ENCODE measurements around the gene MTHFSD. TPM values are rescaled to one million over a fixed set of nuclear protein-coding genes. Genes with fewer than 3 reads are reported as not detected.

The MTHFSD gene
- total and polyA plus RNA-seq, 2 of the 8 experiments (the other 6 are each of a cell fraction or from before 2014, with no cell fraction given): 7.1 to 9.8 TPM

DNA sequence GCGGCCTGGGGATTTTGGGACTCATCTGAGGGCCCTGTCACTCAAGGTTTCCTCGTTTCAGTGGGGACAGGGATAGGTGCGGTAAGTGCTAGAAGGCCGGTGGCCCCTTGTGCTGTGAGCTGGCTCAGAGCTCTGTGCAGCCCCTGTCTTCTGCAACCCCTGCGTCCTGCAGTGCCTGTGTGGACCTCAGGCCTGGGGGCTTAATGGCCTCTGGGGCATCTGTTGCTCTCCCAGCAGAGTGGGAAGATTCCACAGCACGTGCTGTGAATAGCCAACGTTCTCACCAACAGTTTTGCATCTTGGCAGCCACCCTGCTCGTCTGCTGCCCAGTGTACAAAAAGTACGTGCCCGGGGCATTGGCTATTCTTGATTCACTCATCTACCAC is 16.5 kb upstream of the MTHFSD start:
- peaks cover 8% of the 10 kb centered on the region; the same call in 1 of the 2 replicates for H3K23me2 ChIP-seq (ENCODE audit: low read depth, low read length)
- WGBS, 2 experiments (ENCODE audit: extremely low coverage in 1 of 2, insufficient coverage in 1 of 2, insufficient read length in 1 of 2, insufficient replicate concordance in 2 of 2, low coverage in 1 of 2, low lambda C conversion rate in 2 of 2, missing lambda C conversion rate in 1 of 2): 9% methylated on average over 10 of the region's 10 CpGs; no CpG with 5 or more reads in 1 of the 2 experiments
- H2BK20ac ChIP-seq (ENCODE audit: low read length): peak overlapping the region; percentile 89; the same call in 1 of the 2 replicates
- H4K20me1 ChIP-seq (replicated peaks in 1 of 2; ENCODE audit: control insufficient read depth in 1 of 2, insufficient read depth in 2 of 2, low read length in 2 of 2): peaks cover 17 to 21% of the 10 kb centered on the region in 2 experiments
- H3K9me3 ChIP-seq (ENCODE audit: insufficient read depth in 2 of 2, low read depth in 1 of 2, low read length in 1 of 2): no peaks in the 10 kb centered on the region; a peak in 1 of 4 replicates
- ChIA-PET CTCF (ENCODE audit: partially characterized antibody) (interaction anchor here (0.6 to 1.6 kb wide), 5 partner anchors 8 to 492 kb away, joined by 3 to 5 read pairs (median 3); no protein-coding TSS in a partner anchor), POLR2A (ENCODE audit: partially characterized antibody) (interaction anchor here (1.1 kb wide), 1 partner anchor 16 kb away, joined by 3 read pairs; the partner anchor contains the start of gene MTHFSD)
- H4K8ac ChIP-seq (ENCODE audit: extremely low read depth, insufficient read depth, low read length): no peak overlapping the region
- peaks cover 11 to 46% (median 22%) of the 10 kb centered on the region in 4 experiments for H3K4me1 ChIP-seq (replicated peaks in 1 of 4; ENCODE audit: control insufficient read depth in 3 of 4, insufficient read depth in 4 of 4, low read length in 3 of 4)
- H3K4me3 ChIP-seq (ENCODE audit: extremely low read depth in 1 of 4, insufficient read depth in 2 of 4, low read depth in 3 of 4, low read length in 4 of 4): no peak overlapping the region
- H2BK120ac ChIP-seq (replicated peaks; ENCODE audit: low read depth, low read length): no peak overlapping the region
- no peak overlapping the region for H3K18ac ChIP-seq (ENCODE audit: extremely low read depth, low read length)
- H2BK15ac ChIP-seq (ENCODE audit: low read length): peak overlapping the region; percentile 97; the same call in 1 of the 2 replicates
- peaks cover 0 to 8% (median 0%) of the 10 kb centered on the region in 4 experiments; a peak in 1 of 8 replicates for H3K36me3 ChIP-seq (ENCODE audit: control insufficient read depth in 2 of 4, insufficient read depth in 4 of 4, low read length in 3 of 4)
- H3K56ac ChIP-seq (replicated peaks; ENCODE audit: insufficient read length, low read depth, low read length): no peak overlapping the region
- H3K27me3 ChIP-seq (replicated peaks in 1 of 4; ENCODE audit: control insufficient read depth in 3 of 4, extremely low read depth in 1 of 4, insufficient read depth in 3 of 4, low read length in 3 of 4): peaks cover 86 to 99% (median 91%) of the 10 kb centered on the region in 4 experiments
- H2BK12ac ChIP-seq (ENCODE audit: low read depth, low read length): peak overlapping the region; percentile 43; the same call in 1 of the 2 replicates
- H3K9ac ChIP-seq (replicated peaks in 1 of 4; ENCODE audit: extremely low read depth in 1 of 4, low read depth in 3 of 4, low read length in 3 of 4): no peak overlapping the region
- H4K5ac ChIP-seq (ENCODE audit: insufficient read length, low read depth, low read length): no peak overlapping the region
- H3K27ac ChIP-seq (ENCODE audit: low read depth, low read length): no peak overlapping the region
- no peak overlapping the region for H4K91ac ChIP-seq (replicated peaks; ENCODE audit: insufficient read length, low read length)
- no peak for FAIRE-seq
- H3K14ac ChIP-seq (ENCODE audit: insufficient read length): no peak overlapping the region
- no peak overlapping the region for H3K4ac ChIP-seq (replicated peaks; ENCODE audit: insufficient read length, low read depth, low read length)
- DNase-seq (ENCODE audit: low read depth in 1 of 2, low spot score in 2 of 2): no peak
- H2BK5ac ChIP-seq (ENCODE audit: low read depth, low read length): no peak overlapping the region
- no peak overlapping the region for H3K23ac ChIP-seq (ENCODE audit: insufficient read length)
- no peaks in the 10 kb centered on the region for H3K79me2 ChIP-seq (ENCODE audit: control insufficient read depth in 1 of 2, insufficient read depth in 2 of 2, low read length in 2 of 2)
- H3K4me2 ChIP-seq (ENCODE audit: insufficient read depth in 1 of 2, low read depth in 2 of 2, low read length in 2 of 2): peak overlapping the region; percentile 14 to 18; a peak in 2 of 4 replicates
- peak overlapping the region; percentile 75; the same call in 1 of the 2 replicates for H2AK5ac ChIP-seq (ENCODE audit: low read depth, low read length)
- H2AFZ ChIP-seq (ENCODE audit: low read length): no peak overlapping the region
- H3K79me1 ChIP-seq (ENCODE audit: low read depth, low read length): no peaks in the 10 kb centered on the region
- TF ChIP-seq, protein P1, sequence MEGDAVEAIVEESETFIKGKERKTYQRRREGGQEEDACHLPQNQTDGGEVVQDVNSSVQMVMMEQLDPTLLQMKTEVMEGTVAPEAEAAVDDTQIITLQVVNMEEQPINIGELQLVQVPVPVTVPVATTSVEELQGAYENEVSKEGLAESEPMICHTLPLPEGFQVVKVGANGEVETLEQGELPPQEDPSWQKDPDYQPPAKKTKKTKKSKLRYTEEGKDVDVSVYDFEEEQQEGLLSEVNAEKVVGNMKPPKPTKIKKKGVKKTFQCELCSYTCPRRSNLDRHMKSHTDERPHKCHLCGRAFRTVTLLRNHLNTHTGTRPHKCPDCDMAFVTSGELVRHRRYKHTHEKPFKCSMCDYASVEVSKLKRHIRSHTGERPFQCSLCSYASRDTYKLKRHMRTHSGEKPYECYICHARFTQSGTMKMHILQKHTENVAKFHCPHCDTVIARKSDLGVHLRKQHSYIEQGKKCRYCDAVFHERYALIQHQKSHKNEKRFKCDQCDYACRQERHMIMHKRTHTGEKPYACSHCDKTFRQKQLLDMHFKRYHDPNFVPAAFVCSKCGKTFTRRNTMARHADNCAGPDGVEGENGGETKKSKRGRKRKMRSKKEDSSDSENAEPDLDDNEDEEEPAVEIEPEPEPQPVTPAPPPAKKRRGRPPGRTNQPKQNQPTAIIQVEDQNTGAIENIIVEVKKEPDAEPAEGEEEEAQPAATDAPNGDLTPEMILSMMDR (IDR thresholded peaks at IDR 0.05; ENCODE audit: control extremely low read depth in 1 of 3, insufficient read depth in 1 of 3, low read depth in 1 of 3, low read length in 3 of 3): no peak
- TF ChIP-seq, protein P2, sequence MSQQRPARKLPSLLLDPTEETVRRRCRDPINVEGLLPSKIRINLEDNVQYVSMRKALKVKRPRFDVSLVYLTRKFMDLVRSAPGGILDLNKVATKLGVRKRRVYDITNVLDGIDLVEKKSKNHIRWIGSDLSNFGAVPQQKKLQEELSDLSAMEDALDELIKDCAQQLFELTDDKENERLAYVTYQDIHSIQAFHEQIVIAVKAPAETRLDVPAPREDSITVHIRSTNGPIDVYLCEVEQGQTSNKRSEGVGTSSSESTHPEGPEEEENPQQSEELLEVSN (IDR thresholded peaks at IDR 0.05): no peak
- TF ChIP-seq JUND (IDR thresholded peaks at IDR 0.05; ENCODE audit: low read length) (no peak), BRCA1 (IDR thresholded peaks at IDR 0.05; ENCODE audit: low read depth, low read length) (no peak), KDM4A (IDR thresholded peaks at IDR 0.05; ENCODE audit: low read depth, low read length, severe bottlenecking) (no peak), TCF12 (IDR thresholded peaks at IDR 0.05; ENCODE audit: low read depth, low read length) (no peak), SUZ12 (IDR thresholded peaks at IDR 0.05; ENCODE audit: low read length) (peak; percentile 68), JUN (IDR thresholded peaks at IDR 0.05; ENCODE audit: low read depth, low read length) (no peak)
- TF ChIP-seq, protein P3, sequence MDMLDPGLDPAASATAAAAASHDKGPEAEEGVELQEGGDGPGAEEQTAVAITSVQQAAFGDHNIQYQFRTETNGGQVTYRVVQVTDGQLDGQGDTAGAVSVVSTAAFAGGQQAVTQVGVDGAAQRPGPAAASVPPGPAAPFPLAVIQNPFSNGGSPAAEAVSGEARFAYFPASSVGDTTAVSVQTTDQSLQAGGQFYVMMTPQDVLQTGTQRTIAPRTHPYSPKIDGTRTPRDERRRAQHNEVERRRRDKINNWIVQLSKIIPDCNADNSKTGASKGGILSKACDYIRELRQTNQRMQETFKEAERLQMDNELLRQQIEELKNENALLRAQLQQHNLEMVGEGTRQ (IDR thresholded peaks at IDR 0.05; ENCODE audit: low read length): no peak

Measured in H1 (cell line).